Hepatocyte (in vitro differentiated cells): ENCODE results near the gene FOXD4L1.
"Not testable (repeated sequence)": the region's sequence is repeated elsewhere in the genome, so short reads cannot be mapped to it uniquely, and the experiment has no call there.

ENCODE experiments used
- CTCF ChIP-seq: fragments of 200-600 bp; sonication (generic); IDR thresholded peaks from 2 replicates; pipeline ENCODE4 v1.5.1; 2016; ENCODE audit warnings: antibody characterized with exemption, mild to moderate bottlenecking; ENCODE audit not compliant: poor library complexity
- EZH2 ChIP-seq: fragments of 200-600 bp; sonication (generic); IDR thresholded peaks from 2 replicates; pipeline ENCODE4 v1.6.1; 2016; ENCODE audit warnings: antibody characterized with exemption, mild to moderate bottlenecking, borderline replicate concordance

DNA sequence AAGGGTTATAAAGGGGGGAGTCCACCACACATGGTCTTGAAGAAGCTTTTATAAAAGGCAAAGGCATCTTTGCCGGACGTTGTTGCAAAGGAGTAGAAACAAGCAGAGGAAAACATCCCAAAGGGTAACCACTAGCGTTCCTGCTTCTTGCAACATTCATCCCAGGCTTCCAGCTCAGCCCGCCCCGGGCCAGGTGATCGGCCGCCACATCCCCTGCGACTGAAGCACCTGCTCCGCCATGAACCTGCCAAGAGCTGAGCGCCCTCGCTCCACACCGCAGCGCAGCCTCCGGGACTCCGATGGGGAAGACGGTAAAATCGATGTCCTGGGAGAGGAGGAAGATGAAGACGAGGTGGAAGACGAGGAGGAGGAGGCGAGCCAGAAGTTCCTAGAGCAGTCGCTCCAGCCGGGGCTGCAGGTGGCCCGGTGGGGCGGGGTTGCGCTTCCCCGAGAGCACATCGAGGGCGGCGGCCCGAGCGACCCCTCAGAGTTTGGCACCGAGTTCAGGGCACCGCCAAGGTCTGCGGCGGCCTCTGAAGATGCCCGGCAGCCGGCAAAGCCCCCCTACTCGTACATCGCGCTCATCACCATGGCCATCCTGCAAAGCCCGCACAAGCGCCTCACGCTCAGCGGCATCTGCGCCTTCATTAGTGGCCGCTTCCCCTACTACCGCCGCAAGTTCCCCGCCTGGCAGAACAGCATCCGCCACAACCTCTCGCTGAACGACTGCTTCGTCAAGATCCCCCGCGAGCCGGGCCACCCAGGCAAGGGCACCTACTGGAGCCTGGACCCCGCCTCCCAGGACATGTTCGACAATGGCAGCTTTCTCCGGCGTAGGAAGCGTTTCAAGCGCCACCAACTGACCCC lies 787 bp downstream of the FOXD4L1 start:
- TF ChIP-seq CTCF, EZH2: not testable (repeated sequence)
